Activated CD4-positive, CD25-positive, alpha-beta regulatory T cell treated with anti-CD3 and anti-CD28 coated beads, Interleukin-2, amount 50 U/mL, for 24 hours (primary cell): ENCODE data around the gene MPV17L.
"Not testable (repeated sequence)": the region's sequence is repeated elsewhere in the genome, so short reads cannot be mapped to it uniquely, and the experiment has no call there.

Source experiments
- ATAC-seq, 2 donors: fragments of 150-1000 bp; cut with Tn5 transposase; one replicate each; pipeline ENCODE4 v1.10.0; 2021; ENCODE audit warnings: mild to moderate bottlenecking in 1 of 2, moderate library complexity in 1 of 2

Gene MPV17L

GRCh38 chr16:15453296-15453695, 57.7 kb downstream of the MPV17L start:
- not testable (repeated sequence) for ATAC-seq

- ATAC-seq: not testable (repeated sequence)
These were observed 59.4 kb downstream of the MPV17L start for GRCh38 chr16:15454933-15455332.

GRCh38 chr16:15457400-15457799, 61.8 kb downstream of the MPV17L start:
- no peak for ATAC-seq

GRCh38 chr16:15457958-15458357, 62.4 kb downstream of the MPV17L start:
- ATAC-seq: no peak

GRCh38 chr16:15459791-15460190, 64.2 kb downstream of the MPV17L start:
- no peak for ATAC-seq

GRCh38 chr16:15460601-15461000, 65.0 kb downstream of the MPV17L start:
- ATAC-seq: no peak

- ATAC-seq: no peak
These were observed 65.8 kb downstream of the MPV17L start for GRCh38 chr16:15461376-15461775.
